GM18505 (cell line): ENCODE results near the gene CSRNP2.

Experiments
- ATAC-seq: cut with Tn5 transposase; IDR thresholded peaks from one replicate; pipeline ENCODE4 v1.9.1; 2021; ENCODE audit not compliant: unreplicated experiment
- POLR2A ChIP-seq: IDR thresholded peaks from 4 replicates; pipeline ENCODE4 v1.6.1; 2011; ENCODE audit warnings: borderline replicate concordance; ENCODE audit not compliant: insufficient read depth, insufficient read length; ENCODE audit errors: extremely low read depth

CSRNP2 gene

GRCh38 chr12:51083126-51083833, at the start of gene CSRNP2:
Gene CSRNP2 (minus strand): TSS chr12:51083596. CDS start chr12:51076561, 7,035 bp downstream.
- peak; percentile 97 for ATAC-seq
- peak; percentile 100 for TF ChIP-seq POLR2A

GRCh38 chr12:51132693-51133092, 49.3 kb upstream of the CSRNP2 start:
- no peak for ATAC-seq
- TF ChIP-seq POLR2A = no peak

- no peak for ATAC-seq
Measured at GRCh38 chr12:51131745-51132521, 48.5 kb upstream of the CSRNP2 start.

GRCh38 chr12:51128919-51129318, 45.5 kb upstream of the CSRNP2 start:
- no peak for TF ChIP-seq POLR2A
- ATAC-seq = no peak

More at GRCh38 chr12:51131745-51132521, 48.5 kb upstream of the CSRNP2 start:
- no peak for TF ChIP-seq POLR2A

GRCh38 chr12:51127050-51127729, 43.8 kb upstream of the CSRNP2 start:
- no peak for TF ChIP-seq POLR2A
- no peak for ATAC-seq

GRCh38 chr12:51126297-51126696, 42.9 kb upstream of the CSRNP2 start:
- ATAC-seq = no peak
- TF ChIP-seq POLR2A = no peak

- no peak for ATAC-seq
- no peak for TF ChIP-seq POLR2A
Measured at GRCh38 chr12:51124504-51124903, 41.1 kb upstream of the CSRNP2 start.

GRCh38 chr12:51122844-51123243, 39.4 kb upstream of the CSRNP2 start:
- TF ChIP-seq POLR2A = no peak
- no peak for ATAC-seq

GRCh38 chr12:51118706-51119105, 35.3 kb upstream of the CSRNP2 start:
- ATAC-seq = no peak
- no peak for TF ChIP-seq POLR2A

GRCh38 chr12:51115533-51115932, 32.1 kb upstream of the CSRNP2 start:
- no peak for TF ChIP-seq POLR2A
- no peak for ATAC-seq

GRCh38 chr12:51108136-51108535, 24.7 kb upstream of the CSRNP2 start:
- ATAC-seq = no peak
- TF ChIP-seq POLR2A = no peak

- no peak for TF ChIP-seq POLR2A
- ATAC-seq = no peak
Measured at GRCh38 chr12:51103977-51104376, 20.6 kb upstream of the CSRNP2 start.

- TF ChIP-seq POLR2A = no peak
- ATAC-seq = no peak
Measured at GRCh38 chr12:51098611-51099010, 15.2 kb upstream of the CSRNP2 start.
